ENCODE results near the gene ADAMTS1.

ADAMTS1 gene

DNA sequence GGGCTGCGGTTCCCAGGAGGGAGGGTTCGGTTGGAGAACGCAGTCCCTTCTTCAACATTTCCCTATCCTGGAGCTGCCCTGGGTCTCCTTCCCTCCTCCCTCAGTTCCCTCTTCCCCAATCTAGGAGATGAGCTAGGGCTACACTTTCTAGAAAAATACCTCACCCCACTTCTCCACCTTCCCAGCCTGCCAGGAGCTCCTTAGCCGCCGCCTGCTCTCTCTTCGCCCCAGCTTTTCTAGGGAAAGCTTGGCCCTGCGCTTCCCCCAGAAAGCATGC lies 488 bp upstream of the ADAMTS1 start:
- H3K23ac ChIP-seq (ENCODE audit: low read length in 2 of 2): peak overlapping the region in 1 of 2 experiments; percentile 95
- no peak overlapping the region for H2AFZ ChIP-seq (ENCODE audit: low read depth, low read length)
- H2AK5ac ChIP-seq (ENCODE audit: low read length, severe bottlenecking): peak overlapping the region; percentile 43
- H4K8ac ChIP-seq (ENCODE audit: low read length): peak overlapping the region; percentile 20
- H3K27ac ChIP-seq (ENCODE audit: low read length, poor library complexity, severe bottlenecking): peak overlapping the region; percentile 96
- H3K9me3 ChIP-seq (ENCODE audit: control insufficient read depth, low read length): no peaks in the 10 kb centered on the region
- DNase-seq: no peak
- H2BK15ac ChIP-seq (ENCODE audit: low read depth, poor library complexity, severe bottlenecking): peak overlapping the region; percentile 92
- peak overlapping the region; percentile 97 for H3K4me2 ChIP-seq (ENCODE audit: low read length, poor library complexity, severe bottlenecking)
- H3K36me3 ChIP-seq (ENCODE audit: control insufficient read depth in 1 of 2, insufficient read depth in 2 of 2, low read depth in 1 of 2, low read length in 2 of 2): peaks cover 9 to 19% of the 10 kb centered on the region in 2 experiments
- peak overlapping the region; percentile 90 to 96 for H3K18ac ChIP-seq (ENCODE audit: low read depth in 1 of 2, low read length in 2 of 2)
- under 1% methylated on average over 7 of the region's 7 CpGs for WGBS
- peak overlapping the region; percentile 92 for H3K9ac ChIP-seq (ENCODE audit: low read length)
- peak overlapping the region; percentile 22 for H2BK5ac ChIP-seq (ENCODE audit: low read depth, low read length, poor library complexity, severe bottlenecking)
- peak overlapping the region in 1 of 2 experiments; percentile 98 for H2BK12ac ChIP-seq (ENCODE audit: low read length in 2 of 2)
- peak overlapping the region; percentile 88 to 98 for H3K4me3 ChIP-seq (ENCODE audit: insufficient read depth in 1 of 2, low read depth in 1 of 2, low read length in 2 of 2)
- peaks cover 1% of the 10 kb centered on the region for H3K4me1 ChIP-seq (ENCODE audit: control insufficient read depth, insufficient read depth, low read depth, low read length)
- peak overlapping the region; percentile 91 to 98 for H3K4ac ChIP-seq (ENCODE audit: low read depth in 1 of 2, low read length in 2 of 2)
- H3K14ac ChIP-seq (ENCODE audit: low read length in 2 of 2): peak overlapping the region in 1 of 2 experiments; percentile 93
- H2BK120ac ChIP-seq (ENCODE audit: low read depth, low read length): peak overlapping the region; percentile 11
- peak overlapping the region; percentile 5 for H4K91ac ChIP-seq (ENCODE audit: low read length)
- H3K79me1 ChIP-seq (replicated peaks; ENCODE audit: low read length, poor library complexity, severe bottlenecking): no peaks in the 10 kb centered on the region
- H3K27me3 ChIP-seq (ENCODE audit: control insufficient read depth in 1 of 2, insufficient read depth in 1 of 2, low read length in 2 of 2): no peaks in the 10 kb centered on the region

DNA sequence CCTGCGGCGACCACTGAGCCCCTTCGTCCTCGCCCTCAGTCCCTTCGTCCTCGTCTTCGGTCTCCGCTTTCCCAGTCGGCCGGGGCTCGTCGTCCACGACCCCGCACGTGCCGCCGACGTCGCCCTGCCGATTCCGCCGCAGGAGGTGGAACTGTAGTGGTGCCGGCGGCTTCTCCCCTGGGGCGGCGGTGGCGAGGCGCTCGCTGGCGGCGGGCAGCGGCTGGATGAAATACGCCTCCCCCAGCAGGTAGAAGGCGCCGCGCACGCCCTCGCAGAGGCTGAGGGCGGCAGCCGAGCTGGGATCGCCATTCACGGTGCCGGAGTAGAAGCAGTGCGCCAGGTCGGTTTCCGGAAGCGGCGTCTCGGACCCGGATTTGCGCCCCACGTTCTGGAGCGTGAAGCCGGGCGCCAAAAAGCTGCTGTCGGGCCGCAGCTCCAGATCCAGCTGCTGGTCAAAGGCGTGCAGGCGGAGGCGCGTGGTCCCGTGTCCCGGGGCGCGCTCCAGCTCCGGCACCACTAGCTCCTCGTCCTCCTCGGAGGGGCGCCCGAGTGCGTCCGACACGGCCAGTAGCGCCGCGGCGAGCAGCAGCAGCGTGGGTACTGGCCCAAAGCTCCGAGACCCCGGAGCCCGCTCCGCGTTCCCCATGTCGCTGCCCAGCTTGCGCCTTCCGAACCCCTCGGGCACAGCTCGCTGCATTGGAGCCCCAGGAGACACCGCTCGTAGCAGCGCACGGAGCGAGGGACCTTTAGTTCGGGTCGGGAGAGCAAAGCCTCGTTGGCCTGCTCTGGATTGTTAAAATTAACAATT lies 747 bp downstream of the ADAMTS1 start:
- Histone ChIP-seq H2BK5ac (ENCODE audit: low read depth, low read length, poor library complexity, severe bottlenecking) (peak overlapping the region; percentile 22), H2BK15ac (ENCODE audit: low read depth, poor library complexity, severe bottlenecking) (peak overlapping the region; percentile 80), H3K4me1 (ENCODE audit: control insufficient read depth, insufficient read depth, low read depth, low read length) (peaks cover 6% of the 10 kb centered on the region), H3K4me3 (ENCODE audit: insufficient read depth in 1 of 2, low read depth in 1 of 2, low read length in 2 of 2) (peak overlapping the region; percentile 88 to 98), H3K4me2 (ENCODE audit: low read length, poor library complexity, severe bottlenecking) (peak overlapping the region; percentile 97), H3K14ac (ENCODE audit: low read length in 2 of 2) (peak overlapping the region in 1 of 2 experiments; percentile 89), H3K27ac (ENCODE audit: low read length, poor library complexity, severe bottlenecking) (peak overlapping the region; percentile 79), H2AK5ac (ENCODE audit: low read length, severe bottlenecking) (no peak overlapping the region), H2BK12ac (ENCODE audit: low read length in 2 of 2) (peak overlapping the region in 1 of 2 experiments; percentile 37), H2AFZ (ENCODE audit: low read depth, low read length) (peak overlapping the region; percentile 79), H3K36me3 (ENCODE audit: control insufficient read depth in 1 of 2, insufficient read depth in 2 of 2, low read depth in 1 of 2, low read length in 2 of 2) (peaks cover 18 to 31% of the 10 kb centered on the region in 2 experiments), H3K79me1 (replicated peaks; ENCODE audit: low read length, poor library complexity, severe bottlenecking) (peaks cover under 1% of the 10 kb centered on the region), H4K91ac (ENCODE audit: low read length) (peak overlapping the region; percentile 41), H3K27me3 (ENCODE audit: control insufficient read depth in 1 of 2, insufficient read depth in 1 of 2, low read length in 2 of 2) (no peaks in the 10 kb centered on the region), H3K9me3 (ENCODE audit: control insufficient read depth, low read length) (no peaks in the 10 kb centered on the region), H3K9ac (ENCODE audit: low read length) (peak overlapping the region; percentile 92), H3K23ac (ENCODE audit: low read length in 2 of 2) (peak overlapping the region; percentile 72 to 95), H4K8ac (ENCODE audit: low read length) (no peak overlapping the region), H3K18ac (ENCODE audit: low read depth in 1 of 2, low read length in 2 of 2) (peak overlapping the region; percentile 93 to 99), H3K4ac (ENCODE audit: low read depth in 1 of 2, low read length in 2 of 2) (peak overlapping the region; percentile 63 to 88), H2BK120ac (ENCODE audit: low read depth, low read length) (peak overlapping the region; percentile 24)
- under 1% methylated on average over 94 of the region's 96 CpGs for WGBS
- peak; percentile 63 for DNase-seq

DNA sequence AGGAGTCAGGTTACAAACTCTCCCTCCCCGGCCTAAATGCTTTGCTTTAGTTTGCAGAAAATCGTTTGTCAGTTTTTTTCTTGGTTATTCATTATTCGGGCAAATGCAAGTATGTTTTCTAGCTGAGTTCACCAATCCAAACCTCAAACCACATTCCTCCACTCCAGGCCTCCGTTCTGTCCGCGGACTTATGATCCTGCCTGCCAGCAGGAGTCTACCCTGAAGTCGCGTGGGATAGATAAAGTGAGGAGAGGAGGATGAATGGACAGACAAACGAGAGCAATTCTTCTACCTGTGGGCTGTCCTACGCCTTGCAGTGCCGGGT lies 1.3 kb downstream of the ADAMTS1 start:
- peak overlapping the region; percentile 88 to 98 for H3K4me3 ChIP-seq (ENCODE audit: insufficient read depth in 1 of 2, low read depth in 1 of 2, low read length in 2 of 2)
- no peak overlapping the region for H2BK15ac ChIP-seq (ENCODE audit: low read depth, poor library complexity, severe bottlenecking)
- no peak overlapping the region for H2AK5ac ChIP-seq (ENCODE audit: low read length, severe bottlenecking)
- no peaks in the 10 kb centered on the region for H3K27me3 ChIP-seq (ENCODE audit: control insufficient read depth in 1 of 2, insufficient read depth in 1 of 2, low read length in 2 of 2)
- no peak overlapping the region for H2AFZ ChIP-seq (ENCODE audit: low read depth, low read length)
- H2BK12ac ChIP-seq (ENCODE audit: low read length in 2 of 2): peak overlapping the region in 1 of 2 experiments; percentile 37
- peak overlapping the region; percentile 74 to 99 for H3K18ac ChIP-seq (ENCODE audit: low read depth in 1 of 2, low read length in 2 of 2)
- H4K91ac ChIP-seq (ENCODE audit: low read length): peak overlapping the region; percentile 41
- peak overlapping the region in 1 of 2 experiments; percentile 89 for H3K14ac ChIP-seq (ENCODE audit: low read length in 2 of 2)
- no peak overlapping the region for H2BK120ac ChIP-seq (ENCODE audit: low read depth, low read length)
- H3K4me2 ChIP-seq (ENCODE audit: low read length, poor library complexity, severe bottlenecking): peak overlapping the region; percentile 97
- H3K23ac ChIP-seq (ENCODE audit: low read length in 2 of 2): peak overlapping the region; percentile 67 to 95
- H3K79me1 ChIP-seq (replicated peaks; ENCODE audit: low read length, poor library complexity, severe bottlenecking): peaks cover 2% of the 10 kb centered on the region
- no peaks in the 10 kb centered on the region for H3K9me3 ChIP-seq (ENCODE audit: control insufficient read depth, low read length)
- 4% methylated on average over 3 of the region's 11 CpGs for WGBS
- peaks cover 20 to 37% of the 10 kb centered on the region in 2 experiments for H3K36me3 ChIP-seq (ENCODE audit: control insufficient read depth in 1 of 2, insufficient read depth in 2 of 2, low read depth in 1 of 2, low read length in 2 of 2)
- peak overlapping the region; percentile 22 for H2BK5ac ChIP-seq (ENCODE audit: low read depth, low read length, poor library complexity, severe bottlenecking)
- peak overlapping the region; percentile 63 to 88 for H3K4ac ChIP-seq (ENCODE audit: low read depth in 1 of 2, low read length in 2 of 2)
- peaks cover 6% of the 10 kb centered on the region for H3K4me1 ChIP-seq (ENCODE audit: control insufficient read depth, insufficient read depth, low read depth, low read length)
- H3K9ac ChIP-seq (ENCODE audit: low read length): peak overlapping the region; percentile 92
- peak overlapping the region; percentile 79 for H3K27ac ChIP-seq (ENCODE audit: low read length, poor library complexity, severe bottlenecking)
- H4K8ac ChIP-seq (ENCODE audit: low read length): no peak overlapping the region
- DNase-seq: peak; percentile 61

Data from mesenchymal stem cell (in vitro differentiated cells and primary cell).